Mesenteric fat pad (tissue), 1 donor: ENCODE results near the gene ZC3H14. TPM values are rescaled to one million over a fixed set of nuclear protein-coding genes. Genes with fewer than 3 reads are reported as not detected.
A peak's percentile ranks its signal among the peaks of the same experiment; 100 is the strongest.

Experiments
- DNase-seq: peaks from one replicate; pipeline ENCODE4 v3.0.0-alpha.2; 2020; ENCODE audit warnings: low spot score
- total RNA-seq: library from RNA; stranded (reverse); fragmentation: NEBNext Ultra II Directional; extraction: Animal tissue kit (Norgen Biotek cat#: 25700); gene quantifications from one replicate; pipeline ENCODE4 v1.2.1, GENCODE V29; 2021
- donor health status: DM: yes; HTN: yes; CAD: no.

The ZC3H14 gene
- total RNA-seq, 1 donor from 2014 or later: 50.8 TPM

DNA sequence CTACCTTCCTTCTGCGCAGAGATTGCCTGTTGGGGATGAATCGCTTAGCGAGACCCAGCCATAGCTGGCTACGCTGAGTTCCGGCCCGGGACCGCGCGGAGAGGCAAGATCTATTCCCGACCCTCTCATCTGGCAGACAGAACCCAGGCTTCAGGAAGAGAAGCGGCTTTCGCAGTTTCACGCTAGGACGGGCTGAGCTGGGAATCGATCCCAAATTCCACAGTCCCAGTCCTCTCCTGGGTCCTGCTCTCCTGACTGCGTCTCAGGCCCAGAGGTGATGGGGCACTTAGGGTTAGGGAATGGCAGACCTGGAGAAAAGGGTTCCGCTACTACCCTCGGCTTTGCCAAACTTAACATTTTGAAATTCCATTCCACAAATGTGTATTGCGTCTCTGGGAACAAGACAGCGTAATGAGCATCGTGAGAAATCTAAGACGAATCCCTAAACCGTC lies 10.8 kb upstream of the ZC3H14 start:
- no peak for DNase-seq

DNA sequence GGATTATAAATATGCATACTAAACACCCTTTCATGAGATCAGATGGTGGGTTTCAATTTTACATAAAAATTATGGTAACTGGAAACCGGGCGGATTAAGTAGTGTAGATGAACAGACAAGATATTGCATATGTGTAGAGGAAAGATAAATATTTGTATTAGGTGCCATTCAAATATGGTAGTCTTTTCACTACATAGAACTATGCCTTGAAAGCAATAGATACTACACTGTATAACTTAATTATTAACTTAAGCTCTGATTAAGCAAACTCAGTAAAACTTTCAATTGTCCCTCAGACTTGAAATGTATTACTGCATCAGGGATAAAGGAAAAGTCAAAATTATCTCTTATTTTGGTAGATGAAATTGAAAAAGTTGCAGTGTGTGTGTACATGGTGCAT lies 10.0 kb upstream of the ZC3H14 start:
- no peak for DNase-seq

DNA sequence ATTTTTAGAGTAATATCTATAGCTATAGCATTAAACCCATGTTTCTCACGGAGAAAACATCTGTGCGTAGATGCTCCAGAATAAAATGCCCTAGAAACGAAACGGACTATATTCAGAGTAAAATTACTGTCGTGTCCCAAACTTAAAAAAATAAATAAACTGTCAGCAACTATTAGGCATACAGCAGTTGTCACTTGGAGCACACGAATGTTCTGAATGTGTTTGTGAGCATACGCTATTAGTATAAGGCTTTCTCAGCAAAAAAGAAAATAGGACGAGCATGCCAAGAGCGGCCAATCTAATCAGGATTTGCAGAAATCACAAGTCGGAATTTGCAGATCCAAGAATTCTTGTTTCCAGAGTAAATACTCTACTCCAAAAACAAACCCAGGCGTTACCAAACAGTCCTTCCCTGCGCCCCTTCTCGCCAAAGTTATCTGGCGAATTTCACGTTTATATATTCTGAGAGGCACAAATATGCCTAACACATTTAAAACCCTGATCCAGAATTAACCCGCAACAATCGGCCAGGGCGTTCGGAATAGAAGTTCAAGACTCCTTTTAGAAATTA lies 8.9 kb upstream of the ZC3H14 start:
- DNase-seq: no peak

DNA sequence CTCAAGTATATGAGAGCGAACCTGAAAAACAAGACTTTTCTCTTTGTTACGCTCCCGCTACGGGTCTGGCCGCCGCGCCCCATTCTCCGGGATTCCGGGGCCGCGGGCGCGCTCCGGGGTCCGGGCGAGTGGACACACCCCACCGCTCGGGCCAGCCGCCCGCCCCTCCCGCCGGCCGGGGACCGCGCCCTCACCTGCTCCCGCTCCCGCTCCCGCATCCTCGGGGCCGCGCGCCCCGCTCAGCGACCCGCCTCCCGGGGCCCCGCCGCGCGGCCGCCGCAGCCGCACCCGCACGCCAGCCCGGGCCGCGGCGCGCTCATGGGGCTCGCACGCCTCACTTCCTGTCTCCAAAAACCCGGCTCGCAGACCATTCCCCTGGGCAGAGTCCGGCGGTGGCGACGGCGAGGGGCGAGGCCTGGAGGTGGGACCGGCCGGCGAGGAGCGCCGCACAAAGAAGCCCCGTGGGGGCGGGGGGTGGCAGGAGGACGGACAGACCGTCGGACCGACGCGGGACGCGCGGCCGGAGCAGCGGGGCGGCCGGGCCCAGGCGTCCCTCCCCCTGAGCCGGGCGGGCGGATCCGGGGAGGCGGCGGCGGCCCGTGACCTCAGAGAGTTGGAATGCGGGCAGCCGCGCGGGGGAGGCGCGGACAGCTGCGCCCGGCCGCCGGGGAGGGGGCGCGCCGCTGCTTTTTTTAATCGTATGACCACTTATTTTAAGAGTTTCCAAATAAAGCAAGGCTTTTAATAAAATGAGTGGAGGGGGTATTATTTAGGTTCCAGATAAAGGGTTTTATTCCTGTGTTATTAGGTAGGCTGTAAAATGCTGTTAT lies 8.2 kb upstream of the ZC3H14 start, which contains the start of gene PTPN21:
Gene PTPN21, minus strand, starts transcription at position 551 of the 830 bp plus-strand sequence. CDS start 4,590 bp downstream, outside the sequence.
- DNase-seq: peak; percentile 94

DNA sequence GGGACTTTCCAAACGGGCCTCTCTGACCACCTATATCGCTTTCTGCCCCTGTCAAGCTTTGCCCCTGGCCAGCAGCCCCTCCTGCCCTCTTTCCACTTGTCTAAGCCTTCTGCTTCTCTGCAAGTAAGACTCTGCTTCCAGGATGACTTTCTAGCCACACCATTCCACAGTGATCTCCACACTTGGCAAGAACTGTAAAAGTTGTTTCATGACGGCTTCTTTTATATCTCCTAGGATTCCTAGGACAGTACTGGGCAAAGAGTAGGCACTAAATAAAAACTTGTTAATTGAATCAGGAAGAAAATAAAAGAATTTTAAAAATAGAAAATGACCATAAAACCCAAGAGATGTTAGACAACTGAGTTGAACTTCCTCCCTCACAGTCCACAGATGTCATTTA lies 6.3 kb upstream of the ZC3H14 start:
- DNase-seq: no peak

DNA sequence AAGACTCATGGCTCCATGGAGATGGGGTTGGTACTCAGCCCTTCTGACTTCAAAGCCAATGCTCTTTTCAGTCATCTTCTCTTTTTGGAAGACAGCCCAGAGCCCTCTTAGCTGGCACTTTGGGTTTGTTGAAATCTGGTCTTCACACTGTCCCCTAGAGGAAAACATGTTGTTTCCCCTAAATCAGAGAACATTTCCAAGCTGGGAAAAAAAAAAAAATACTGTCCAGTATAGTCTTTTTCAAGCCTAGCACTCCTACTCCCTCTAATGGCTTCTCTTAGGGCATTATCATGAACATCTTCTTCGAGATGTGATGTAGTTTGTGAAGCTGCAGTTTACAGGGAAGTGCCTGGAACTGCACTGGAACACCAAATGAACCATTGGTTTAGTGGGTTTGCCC lies 3.0 kb upstream of the ZC3H14 start:
- no peak for DNase-seq

DNA sequence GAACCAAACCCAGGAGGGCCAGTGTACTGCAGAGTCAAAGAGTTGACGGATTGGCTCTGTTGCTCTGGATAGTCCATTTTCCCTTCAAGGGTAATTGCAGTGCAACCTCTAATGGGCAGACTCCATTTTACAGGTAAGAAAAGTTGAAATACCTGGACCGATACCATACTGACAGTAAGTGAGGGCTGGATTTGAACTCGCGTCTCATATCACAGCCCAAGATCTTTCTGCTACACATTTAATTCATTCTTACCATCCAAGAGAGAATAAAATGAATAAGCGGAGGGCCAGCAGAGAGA lies 356 bp upstream of the ZC3H14 start:
- DNase-seq: no peak

DNA sequence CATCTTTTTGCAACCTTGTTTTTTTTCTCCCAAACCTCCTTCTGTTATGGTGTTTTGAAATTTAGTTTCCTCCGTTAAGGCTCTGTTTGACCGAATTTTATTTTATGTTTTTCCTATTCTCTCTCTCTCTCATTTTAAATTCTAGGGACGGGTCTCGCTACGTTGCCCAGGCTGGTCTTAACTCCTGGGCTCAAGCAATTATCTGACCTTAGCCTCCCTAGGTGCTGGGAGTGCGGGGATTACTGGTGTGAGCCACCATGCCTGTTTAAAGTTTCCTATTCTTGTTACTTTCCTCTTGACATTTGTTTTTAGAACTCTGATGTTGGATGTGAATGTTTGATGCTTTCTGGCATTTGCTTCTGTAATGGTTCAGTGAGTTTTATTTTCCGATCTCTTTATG lies 1.0 kb downstream of the ZC3H14 start:
- DNase-seq: no peak

DNA sequence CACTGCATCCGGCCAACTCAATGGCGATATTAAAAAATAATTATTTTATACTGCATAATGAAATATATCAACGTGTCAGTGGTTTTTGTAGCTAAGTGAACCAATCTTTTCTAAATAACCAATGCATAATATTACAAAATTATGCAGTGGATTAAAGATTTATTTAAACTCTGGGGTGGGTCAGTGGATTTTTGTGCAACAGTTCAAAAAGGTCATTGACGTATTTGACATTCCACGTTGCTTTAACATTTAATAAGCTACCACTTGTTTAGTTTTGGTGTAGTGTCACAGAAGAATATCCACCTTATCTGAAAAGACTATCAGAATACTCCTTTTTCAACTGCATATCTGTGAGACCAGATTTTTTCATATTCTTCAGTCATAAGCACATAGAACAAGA lies 2.6 kb downstream of the ZC3H14 start:
- DNase-seq: no peak

DNA sequence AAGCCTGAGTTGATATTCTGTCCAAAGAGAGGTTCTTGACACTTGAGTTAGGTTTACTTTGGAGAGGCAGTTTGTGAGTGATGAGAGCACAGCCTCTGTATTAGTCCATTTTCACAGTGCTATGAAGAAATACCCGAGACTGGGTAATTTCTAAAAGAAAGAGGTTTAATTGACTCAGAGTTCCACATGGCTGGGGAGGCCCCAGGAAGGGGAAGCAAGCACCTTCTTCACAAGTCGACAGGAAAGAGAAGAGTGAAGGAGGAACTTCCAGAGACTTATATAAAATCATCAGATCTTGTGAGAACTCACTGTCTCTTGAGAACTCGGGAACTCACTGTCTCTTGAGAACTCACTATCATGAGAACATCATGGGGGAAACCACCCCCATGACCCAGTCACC lies 5.4 kb downstream of the ZC3H14 start:
- no peak for DNase-seq

DNA sequence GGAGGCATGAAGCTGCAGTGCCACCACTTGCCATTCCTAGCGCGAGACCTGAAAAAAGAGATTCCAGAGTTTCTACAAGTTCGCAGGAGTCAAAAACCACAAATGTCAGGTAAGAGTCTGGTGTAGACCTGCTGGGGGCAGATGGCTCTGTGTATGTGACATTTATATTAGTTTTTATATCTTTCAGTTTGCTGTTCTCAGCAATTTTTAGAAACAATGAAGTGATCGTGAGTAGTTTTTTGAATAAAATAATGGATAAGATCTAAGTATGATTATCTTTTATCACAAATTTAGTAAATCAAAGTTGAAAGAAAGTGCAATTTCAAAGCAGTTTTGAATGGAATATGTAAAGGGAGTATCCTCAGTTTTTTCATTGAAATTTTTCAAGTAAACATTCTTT lies 9.3 kb downstream of the ZC3H14 start:
- no peak for DNase-seq

DNA sequence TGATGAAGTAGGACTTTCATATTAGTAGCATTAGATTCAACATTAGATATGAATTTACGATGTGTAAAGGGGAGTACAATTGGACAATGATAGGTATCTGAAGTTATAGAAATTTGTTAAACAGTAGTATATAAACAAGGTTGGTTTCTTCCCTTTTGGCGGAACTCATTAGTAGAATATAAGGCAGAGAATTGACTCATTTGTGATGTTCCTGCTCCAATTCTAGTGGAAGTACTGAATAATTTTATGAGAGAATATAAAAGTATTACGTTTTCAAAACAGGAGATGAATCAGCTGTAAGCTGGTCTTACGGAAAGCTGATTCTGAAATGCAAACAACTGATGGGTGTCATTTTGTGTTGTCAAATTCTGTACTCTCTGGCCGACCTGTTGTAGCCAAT lies 13.4 kb downstream of the ZC3H14 start:
- DNase-seq: no peak

DNA sequence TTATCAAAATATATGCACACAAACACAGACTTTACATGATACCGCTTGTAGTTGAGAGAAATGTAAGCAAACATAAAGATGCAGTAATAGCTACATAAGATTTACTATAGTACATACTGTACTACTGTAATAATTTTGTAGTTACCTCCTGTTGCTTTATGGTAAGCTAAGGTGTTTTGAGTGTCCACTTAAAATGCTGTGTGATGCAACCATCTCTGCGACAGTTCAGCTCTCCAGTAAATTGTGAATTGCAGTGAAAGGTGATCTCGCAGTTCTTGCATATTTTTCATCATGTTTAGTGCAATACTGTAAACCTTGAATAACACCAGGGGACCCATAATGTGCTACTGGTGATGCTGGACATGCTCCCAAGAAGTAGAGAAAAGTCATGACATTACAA lies 21.6 kb downstream of the ZC3H14 start:
- DNase-seq: no peak

DNA sequence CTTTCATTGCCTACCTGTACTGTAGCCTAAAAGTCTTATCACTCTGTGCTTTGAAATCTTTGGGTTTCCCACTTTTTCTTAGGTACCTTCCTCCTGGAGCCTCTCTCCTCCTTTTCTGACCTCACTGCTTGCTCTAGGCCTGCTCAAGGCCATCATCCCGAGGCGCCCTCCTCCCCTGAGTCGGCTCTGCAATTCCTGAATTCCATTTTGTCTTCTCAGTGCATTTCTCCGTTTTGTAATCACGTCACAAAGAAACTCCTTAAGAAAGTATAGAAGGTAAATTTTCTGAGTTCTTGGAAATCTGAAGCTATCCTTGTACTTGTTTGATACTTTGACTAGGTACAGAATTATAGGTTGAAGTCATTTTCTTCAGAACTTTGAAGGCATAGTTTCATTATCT lies 25.2 kb downstream of the ZC3H14 start:
- DNase-seq: no peak

DNA sequence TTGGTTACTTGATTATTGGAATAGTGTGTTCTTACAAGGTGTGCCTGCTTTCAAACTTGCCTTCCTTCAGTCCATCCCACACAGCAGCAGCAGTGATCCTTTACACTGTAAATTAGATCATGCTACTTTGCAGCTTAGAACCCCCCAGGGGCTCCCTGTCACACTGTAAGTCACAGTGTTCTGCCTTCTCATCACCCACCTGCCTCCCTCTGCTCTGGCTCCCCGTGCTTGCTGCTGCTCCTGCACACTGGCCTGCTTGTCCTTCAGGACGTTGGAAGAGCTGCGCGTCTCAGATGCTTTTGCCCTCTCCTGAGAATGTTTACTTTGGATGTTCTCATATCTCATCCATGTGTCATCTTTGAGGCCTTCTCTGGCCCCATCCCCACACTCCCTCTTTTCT lies 27.3 kb downstream of the ZC3H14 start:
- no peak for DNase-seq

DNA sequence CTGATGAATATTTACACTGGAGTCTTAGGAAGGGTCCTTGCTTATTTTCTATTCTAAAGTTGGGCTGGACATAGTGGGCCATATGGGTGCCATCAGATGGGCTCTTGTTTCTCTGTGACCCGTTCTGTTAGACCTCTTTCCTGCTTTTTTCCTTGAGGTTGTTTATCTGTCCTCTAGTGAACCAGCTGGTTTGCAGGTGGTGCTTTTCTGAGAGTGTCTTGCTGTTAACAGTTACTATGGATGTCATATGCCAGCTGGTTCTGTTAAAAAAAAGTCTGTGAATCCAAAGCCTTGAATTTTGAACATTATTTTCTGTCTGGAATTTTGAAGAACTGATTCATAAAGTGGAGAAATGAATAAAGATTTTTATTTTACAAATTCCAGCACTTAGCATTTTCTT lies 29.2 kb downstream of the ZC3H14 start:
- no peak for DNase-seq

DNA sequence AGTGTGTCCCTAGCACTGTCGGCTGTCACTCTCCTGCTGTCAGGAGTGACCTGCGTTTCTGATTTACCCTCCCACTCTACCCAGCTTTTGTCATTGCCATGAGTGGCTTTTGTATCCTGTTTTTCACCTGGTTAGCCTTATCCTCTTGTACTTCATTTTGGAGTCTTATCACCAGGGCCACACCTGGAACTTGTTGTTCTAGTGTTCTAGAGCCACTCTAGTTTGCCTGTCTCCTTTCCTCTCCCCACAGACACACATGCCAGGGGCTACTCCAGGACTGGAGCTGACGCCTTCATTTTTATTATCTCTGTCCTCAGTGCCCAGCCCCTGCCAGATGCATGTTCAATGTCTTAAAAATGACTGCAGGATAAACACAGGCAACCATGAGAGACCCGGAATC lies 34.2 kb downstream of the ZC3H14 start:
- no peak for DNase-seq

DNA sequence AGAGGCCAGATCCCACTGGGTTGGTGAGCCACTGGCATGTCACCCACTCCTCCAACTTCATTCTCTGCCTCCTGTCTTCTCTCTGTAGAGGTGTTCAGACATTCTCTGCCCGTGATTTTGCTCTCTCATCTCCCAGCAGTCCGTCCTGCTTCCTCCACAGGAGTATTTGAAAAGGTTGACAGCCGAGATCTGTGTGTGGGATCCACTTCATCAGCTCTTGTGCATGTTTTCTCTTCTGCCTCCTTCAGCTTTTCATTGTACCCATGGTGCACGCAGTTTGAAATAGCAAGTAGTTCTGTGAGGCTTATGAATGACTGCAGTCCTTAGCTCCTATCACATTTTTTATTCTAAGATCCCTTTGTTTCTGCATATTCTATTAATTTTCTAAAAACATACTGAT lies 34.8 kb downstream of the ZC3H14 start:
- DNase-seq: no peak

DNA sequence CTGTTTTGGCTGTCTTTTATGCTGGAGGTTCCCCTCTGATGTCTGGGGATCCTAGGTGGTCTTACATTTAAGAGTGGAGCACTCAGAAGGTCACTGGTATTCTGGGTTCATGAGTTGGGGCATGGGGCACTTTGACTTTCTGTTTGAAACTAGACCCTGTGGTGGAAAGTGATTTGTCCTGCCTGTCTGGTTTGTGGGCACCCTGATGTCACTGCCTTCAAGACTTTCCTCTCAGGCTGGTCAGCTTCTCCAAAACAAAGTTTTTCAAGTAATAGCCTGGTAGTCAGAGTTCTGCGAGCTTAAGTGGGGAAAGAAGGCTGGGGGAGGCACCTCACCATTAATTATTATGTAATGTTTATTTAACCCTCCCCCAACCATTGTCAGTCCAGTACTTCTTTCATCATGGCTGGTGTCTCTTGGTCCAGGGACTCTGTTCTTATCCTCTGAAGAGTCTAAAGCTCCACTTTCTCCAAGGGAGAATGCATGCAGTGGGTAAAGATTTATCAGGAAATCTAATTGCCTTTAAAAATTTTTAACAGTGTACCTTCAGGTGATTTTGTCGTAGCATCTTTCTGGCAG lies 35.3 kb downstream of the ZC3H14 start:
- no peak for DNase-seq

DNA sequence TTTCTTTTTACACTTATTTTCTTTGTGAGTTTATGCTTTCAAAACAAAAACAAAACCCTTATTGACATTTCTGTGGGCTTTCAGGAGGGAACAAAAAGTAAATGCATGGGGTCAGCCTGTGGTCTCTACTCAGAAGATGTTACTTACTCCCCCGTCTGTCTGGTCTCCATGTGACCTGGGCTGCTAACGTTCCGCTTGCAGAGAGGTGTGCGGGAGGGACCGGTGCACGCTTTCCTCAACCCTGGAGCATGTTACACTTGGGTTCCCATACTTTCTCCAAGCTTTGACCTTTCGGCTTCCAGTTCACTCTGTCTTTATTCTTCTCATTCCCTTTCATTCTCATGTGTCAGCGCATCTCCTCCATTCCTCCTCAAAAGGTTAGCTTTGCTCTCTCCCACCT lies 36.5 kb downstream of the ZC3H14 start:
- no peak for DNase-seq

DNA sequence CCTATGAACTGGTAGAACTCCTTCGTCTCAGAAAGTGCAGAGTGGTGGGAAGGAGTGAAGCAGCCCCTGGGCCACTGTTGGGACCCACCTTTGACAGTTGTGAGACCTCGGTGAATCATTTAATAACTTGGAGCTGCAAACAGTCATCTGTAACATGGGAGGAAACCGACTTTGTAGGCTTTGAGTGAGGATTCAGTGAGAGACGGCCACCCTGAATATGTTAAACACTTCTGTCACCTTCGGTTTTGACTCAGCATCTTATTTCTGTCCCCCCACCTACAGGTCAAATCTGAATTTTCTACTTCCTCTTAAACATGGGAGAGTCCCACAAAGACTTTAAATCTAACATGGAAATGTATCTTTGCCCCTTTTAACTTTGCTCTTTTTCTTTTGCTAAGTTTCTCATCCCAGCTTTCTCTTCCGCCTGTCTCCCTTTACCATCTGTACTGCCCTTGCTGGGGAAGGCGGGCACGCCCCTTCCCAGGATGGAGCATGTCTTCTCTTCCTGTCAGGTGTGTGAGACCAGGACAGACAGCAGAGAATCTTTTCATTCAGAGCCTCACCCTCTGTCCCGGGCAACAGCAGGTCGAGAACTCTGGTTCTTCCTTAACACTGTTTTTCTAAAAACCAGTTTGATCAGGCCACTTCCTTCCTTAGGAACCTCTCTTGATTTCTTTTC lies 37.1 kb downstream of the ZC3H14 start:
- no peak for DNase-seq

DNA sequence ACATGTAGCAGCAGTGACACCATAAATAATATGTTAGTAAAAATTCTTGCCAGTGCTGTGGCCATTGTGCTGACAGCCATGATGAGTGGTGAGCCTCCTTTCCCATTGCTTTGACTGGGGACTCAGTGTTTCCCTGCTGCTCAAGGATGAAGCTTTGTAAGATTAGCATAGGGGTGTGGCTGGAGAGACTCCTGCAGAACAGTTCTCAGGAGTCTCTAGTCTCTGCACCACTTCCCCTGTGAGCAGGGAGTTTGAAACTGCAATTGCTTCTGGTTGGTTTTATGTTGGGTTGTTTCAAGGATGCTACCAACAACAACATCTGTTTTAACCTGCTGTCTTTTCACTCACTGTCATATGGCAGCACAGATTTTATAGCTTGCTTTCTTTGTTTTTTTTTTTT lies 41.4 kb downstream of the ZC3H14 start:
- no peak for DNase-seq
